HL-60/S4 treated with retinoic acid at 250 ng/mL for 4 days and 3 days (cell line): ENCODE measurements around the gene SCARB1.

ENCODE experiments used
- in situ Hi-C: fragments of 300-500 bp; cut with MboI; formaldehyde crosslinking; loops from 2 replicates; pipeline ENCODE4 v1.7.0; 2022; ENCODE audit warnings: low sequenced_read_pairs

SCARB1 gene

GRCh38 chr12:124804011-124804621, 59.5 kb downstream of the SCARB1 start:
- in situ Hi-C loops = no loop called here

- in situ Hi-C loops = no loop called here
These were observed 61.3 kb downstream of the SCARB1 start for GRCh38 chr12:124802361-124802760.

- in situ Hi-C loops = no loop called here
These were observed 63.2 kb downstream of the SCARB1 start for GRCh38 chr12:124800506-124800905.

GRCh38 chr12:124797321-124797720, 66.3 kb downstream of the SCARB1 start:
- in situ Hi-C loops = no loop called here

- in situ Hi-C loops = no loop called here
These were observed 67.2 kb downstream of the SCARB1 start for GRCh38 chr12:124796303-124796960.

- in situ Hi-C loops = no loop called here
These were observed 68.3 kb downstream of the SCARB1 start for GRCh38 chr12:124795081-124795948.

GRCh38 chr12:124792961-124793441, 70.7 kb downstream of the SCARB1 start:
- in situ Hi-C loops = no loop called here

GRCh38 chr12:124792156-124792555, 71.5 kb downstream of the SCARB1 start:
- in situ Hi-C loops = no loop called here

- in situ Hi-C loops = no loop called here
These were observed 72.8 kb downstream of the SCARB1 start for GRCh38 chr12:124790650-124791400.

GRCh38 chr12:124788936-124789555, 74.6 kb downstream of the SCARB1 start:
- in situ Hi-C loops = no loop called here

- in situ Hi-C loops = no loop called here
These were observed 77.4 kb downstream of the SCARB1 start for GRCh38 chr12:124786061-124786964.

- in situ Hi-C loops = no loop called here
These were observed 78.6 kb downstream of the SCARB1 start for GRCh38 chr12:124784871-124785572.

- in situ Hi-C loops = no loop called here
These were observed 80.6 kb downstream of the SCARB1 start for GRCh38 chr12:124783087-124783486.

GRCh38 chr12:124782132-124782531, 81.5 kb downstream of the SCARB1 start:
- in situ Hi-C loops = no loop called here

GRCh38 chr12:124780752-124781685, 82.6 kb downstream of the SCARB1 start:
- in situ Hi-C loops = no loop called here

GRCh38 chr12:124780336-124780735, 83.3 kb downstream of the SCARB1 start:
- in situ Hi-C loops = no loop called here
